Liver (tissue), 9 donors: ENCODE measurements around the gene ANO5. TPM values are rescaled to one million over a fixed set of nuclear protein-coding genes. Genes with fewer than 3 reads are reported as not detected.

Experiments
- DNase-seq: peaks from one replicate; pipeline ENCODE4 v3.0.0-alpha.2; 2017; ENCODE audit warnings: low spot score
- H3K27ac ChIP-seq, 2 donors: one replicate each; pipeline ENCODE4 v1.7.0; 2013; ENCODE audit warnings: inconsistent platforms in 2 of 2, low read length in 2 of 2, control low read depth in 1 of 2, low read depth in 1 of 2, mild to moderate bottlenecking in 1 of 2
- H3K27me3 ChIP-seq, 4 donors: one replicate each; pipeline versions ENCODE4 v1.6.1 to v1.7.0; 2013; ENCODE audit warnings: low read length in 3 of 4, inconsistent platforms in 1 of 4, mild to moderate bottlenecking in 1 of 4, moderate library complexity in 1 of 4; ENCODE audit not compliant: control insufficient read depth in 4 of 4, insufficient read depth in 4 of 4
- H3K36me3 ChIP-seq, 4 donors: one replicate each; pipeline versions ENCODE4 v1.6.1 to v1.7.0; 2013; ENCODE audit warnings: low read length in 3 of 4, mild to moderate bottlenecking in 3 of 4, low read depth in 1 of 4, moderate library complexity in 1 of 4; ENCODE audit not compliant: control insufficient read depth in 4 of 4, insufficient read depth in 3 of 4
- H3K4me1 ChIP-seq, 4 donors: one replicate each; pipeline versions ENCODE4 v1.6.1 to v1.7.0; 2013; ENCODE audit warnings: low read length in 3 of 4, mild to moderate bottlenecking in 3 of 4, moderate library complexity in 1 of 4; ENCODE audit not compliant: control insufficient read depth in 4 of 4, insufficient read depth in 4 of 4
- H3K4me3 ChIP-seq, 3 donors: one replicate each; pipeline versions ENCODE4 v1.6.1 to v1.7.0; 2013; ENCODE audit warnings: low read length in 3 of 3, control low read depth in 1 of 3, low read depth in 1 of 3, mild to moderate bottlenecking in 1 of 3
- H3K9ac ChIP-seq, 2 donors: one replicate each; pipeline ENCODE4 v1.7.0; 2013; ENCODE audit warnings: low read length in 2 of 2, mild to moderate bottlenecking in 2 of 2, moderate library complexity in 2 of 2, control low read depth in 1 of 2, low read depth in 1 of 2
- H3K9me3 ChIP-seq, 4 donors: one replicate each; pipeline versions ENCODE4 v1.6.1 to v1.7.0; 2013; ENCODE audit warnings: low read length in 3 of 4; ENCODE audit not compliant: control insufficient read depth in 4 of 4
- ATF3 ChIP-seq: IDR thresholded peaks from 2 replicates; pipeline ENCODE4 v1.6.1; 2016; ENCODE audit warnings: antibody characterized with exemption
- EGR1 ChIP-seq, 2 donors: IDR thresholded peaks; 2 replicates each; pipeline ENCODE4 v1.6.1; 2016 to 2018; ENCODE audit warnings: antibody characterized with exemption in 2 of 2, low read depth in 2 of 2
- FOXA1 ChIP-seq: IDR thresholded peaks from 2 replicates; pipeline ENCODE4 v1.6.1; 2016; ENCODE audit warnings: antibody characterized with exemption
- FOXA2 ChIP-seq: IDR thresholded peaks from 2 replicates; pipeline ENCODE4 v1.6.1; 2016; ENCODE audit warnings: antibody characterized with exemption
- GABPA ChIP-seq, 2 donors: IDR thresholded peaks in 1 of 2; conservative IDR thresholded peaks in 1 of 2; 2 replicates each; pipeline ENCODE4 v1.6.1; 2016; ENCODE audit warnings: antibody characterized with exemption in 2 of 2, mild to moderate bottlenecking in 1 of 2, moderate library complexity in 1 of 2
- HNF4A ChIP-seq, 2 donors: conservative IDR thresholded peaks; 2 replicates each; pipeline ENCODE4 v1.6.1; 2016; ENCODE audit warnings: antibody characterized with exemption in 2 of 2, mild to moderate bottlenecking in 2 of 2
- HNF4G ChIP-seq: IDR thresholded peaks from 2 replicates; pipeline ENCODE4 v1.6.1; 2016; ENCODE audit warnings: antibody characterized with exemption
- MAX ChIP-seq: IDR thresholded peaks from 2 replicates; pipeline ENCODE4 v1.6.1; 2016; ENCODE audit warnings: antibody characterized with exemption
- NR2F2 ChIP-seq: IDR thresholded peaks from 2 replicates; pipeline ENCODE4 v1.6.1; 2016; ENCODE audit warnings: antibody characterized with exemption
- RAD21 ChIP-seq, 2 donors: IDR thresholded peaks; 2 replicates each; pipeline ENCODE4 v1.6.1; 2016; ENCODE audit warnings: antibody characterized with exemption in 2 of 2, mild to moderate bottlenecking in 2 of 2
- REST ChIP-seq: IDR thresholded peaks from 2 replicates; pipeline ENCODE4 v1.6.1; 2016; ENCODE audit warnings: antibody characterized with exemption, mild to moderate bottlenecking
- RXRA ChIP-seq, 2 donors: IDR thresholded peaks; 2 replicates each; pipeline ENCODE4 v1.6.1; 2017 to 2018; ENCODE audit warnings: antibody characterized with exemption in 2 of 2, mild to moderate bottlenecking in 1 of 2
- SP1 ChIP-seq: IDR thresholded peaks from 2 replicates; pipeline ENCODE4 v1.6.1; 2018; ENCODE audit warnings: antibody characterized with exemption, mild to moderate bottlenecking
- TAF1 ChIP-seq: conservative IDR thresholded peaks from 2 replicates; pipeline ENCODE4 v1.6.1; 2016; ENCODE audit warnings: antibody characterized with exemption, mild to moderate bottlenecking
- YY1 ChIP-seq: IDR thresholded peaks from 2 replicates; pipeline ENCODE4 v1.6.1; 2016; ENCODE audit warnings: antibody characterized with exemption, mild to moderate bottlenecking
- ZBTB33 ChIP-seq: IDR thresholded peaks from 2 replicates; pipeline ENCODE4 v1.6.1; 2016; ENCODE audit warnings: antibody characterized with exemption
- WGBS: extraction: QIAGEN DNeasy Blood & Tissue Kit; methylation state at CpG from one replicate; pipeline ENCODE4 v1.1.7; 2013; 5-methylcytosine and 5-hydroxymethylcytosine counted together
- polyA plus RNA-seq, 2 donors: library from polyadenylated mRNA; stranded (reverse) in 1 of 2; unstranded in 1 of 2; fragments of 200-250 nt in 1 of 2; fragments of >200 nt in 1 of 2; fragmentation: Nextera tagmentation in 1 of 2; extraction: Ambion mirVana in 1 of 2; gene quantifications; one replicate each; pipeline versions ENCODE4 v1.2.1 to v1.2.3, GENCODE V29; 2013 to 2015
- total RNA-seq, 2 donors: library from RNA; depleted of rRNA; stranded (reverse); fragments of >200 nt; gene quantifications; one replicate each; pipeline ENCODE4 v1.2.3, GENCODE V29; 2014
- TF ChIP-seq, protein P1 (sequence below): fragments of 150-350 bp; IDR thresholded peaks from 2 replicates; pipeline ENCODE4 v1.5.1; 2017; ENCODE audit warnings: improper control_type of control experiment, low read depth, low read length; ENCODE audit not compliant: missing input control
- donor health status: healthy.
- donor health status: healthy.
- donor health status: healthy.
- donor health status: healthy.
- donor health status: healthy.

Gene ANO5
- total and polyA plus RNA-seq, 4 donors: 1.0 to 4.5 (median 1.2) TPM

DNA sequence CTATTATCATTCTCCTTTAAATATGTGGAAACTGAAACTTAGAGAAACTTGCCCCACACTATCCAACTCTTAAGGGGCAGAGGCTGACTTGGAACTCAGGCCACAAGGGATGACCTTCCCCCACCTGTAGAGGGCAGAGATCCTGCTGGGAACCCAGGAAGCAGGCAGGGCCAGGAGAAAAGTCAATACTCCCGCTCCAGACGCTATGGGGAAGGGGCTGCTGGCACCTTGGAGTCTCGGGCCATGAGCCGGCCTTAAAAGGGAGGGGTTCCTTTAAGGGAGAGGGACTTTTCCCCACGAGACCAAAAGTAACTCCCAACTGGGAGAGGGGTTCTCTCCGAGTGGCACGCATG is 620 bp upstream of the ANO5 start:
- Histone ChIP-seq H3K9ac (peak overlapping the region; percentile 39 to 49), H3K27ac (peak overlapping the region in 1 of 2 donors; percentile 46), H3K4me3 (peak overlapping the region; percentile 62 to 82 (median 75)), H3K4me1 (peaks cover 0 to 23% (median 10%) of the 10 kb centered on the region in 4 donors), H3K27me3 (no peaks in the 10 kb centered on the region), H3K9me3 (no peaks in the 10 kb centered on the region), H3K36me3 (no peaks in the 10 kb centered on the region)
- WGBS: under 1% methylated on average over 7 of the region's 7 CpGs
- TF ChIP-seq HNF4G (no peak), REST (no peak), HNF4A (conservative IDR thresholded peaks at IDR 0.05) (peak; percentile 20 to 37), RAD21 (IDR thresholded peaks at IDR 0.05) (no peak), NR2F2 (no peak)
- TF ChIP-seq, protein P1, sequence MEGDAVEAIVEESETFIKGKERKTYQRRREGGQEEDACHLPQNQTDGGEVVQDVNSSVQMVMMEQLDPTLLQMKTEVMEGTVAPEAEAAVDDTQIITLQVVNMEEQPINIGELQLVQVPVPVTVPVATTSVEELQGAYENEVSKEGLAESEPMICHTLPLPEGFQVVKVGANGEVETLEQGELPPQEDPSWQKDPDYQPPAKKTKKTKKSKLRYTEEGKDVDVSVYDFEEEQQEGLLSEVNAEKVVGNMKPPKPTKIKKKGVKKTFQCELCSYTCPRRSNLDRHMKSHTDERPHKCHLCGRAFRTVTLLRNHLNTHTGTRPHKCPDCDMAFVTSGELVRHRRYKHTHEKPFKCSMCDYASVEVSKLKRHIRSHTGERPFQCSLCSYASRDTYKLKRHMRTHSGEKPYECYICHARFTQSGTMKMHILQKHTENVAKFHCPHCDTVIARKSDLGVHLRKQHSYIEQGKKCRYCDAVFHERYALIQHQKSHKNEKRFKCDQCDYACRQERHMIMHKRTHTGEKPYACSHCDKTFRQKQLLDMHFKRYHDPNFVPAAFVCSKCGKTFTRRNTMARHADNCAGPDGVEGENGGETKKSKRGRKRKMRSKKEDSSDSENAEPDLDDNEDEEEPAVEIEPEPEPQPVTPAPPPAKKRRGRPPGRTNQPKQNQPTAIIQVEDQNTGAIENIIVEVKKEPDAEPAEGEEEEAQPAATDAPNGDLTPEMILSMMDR: peak; percentile 26
- DNase-seq: peak; percentile 32

DNA sequence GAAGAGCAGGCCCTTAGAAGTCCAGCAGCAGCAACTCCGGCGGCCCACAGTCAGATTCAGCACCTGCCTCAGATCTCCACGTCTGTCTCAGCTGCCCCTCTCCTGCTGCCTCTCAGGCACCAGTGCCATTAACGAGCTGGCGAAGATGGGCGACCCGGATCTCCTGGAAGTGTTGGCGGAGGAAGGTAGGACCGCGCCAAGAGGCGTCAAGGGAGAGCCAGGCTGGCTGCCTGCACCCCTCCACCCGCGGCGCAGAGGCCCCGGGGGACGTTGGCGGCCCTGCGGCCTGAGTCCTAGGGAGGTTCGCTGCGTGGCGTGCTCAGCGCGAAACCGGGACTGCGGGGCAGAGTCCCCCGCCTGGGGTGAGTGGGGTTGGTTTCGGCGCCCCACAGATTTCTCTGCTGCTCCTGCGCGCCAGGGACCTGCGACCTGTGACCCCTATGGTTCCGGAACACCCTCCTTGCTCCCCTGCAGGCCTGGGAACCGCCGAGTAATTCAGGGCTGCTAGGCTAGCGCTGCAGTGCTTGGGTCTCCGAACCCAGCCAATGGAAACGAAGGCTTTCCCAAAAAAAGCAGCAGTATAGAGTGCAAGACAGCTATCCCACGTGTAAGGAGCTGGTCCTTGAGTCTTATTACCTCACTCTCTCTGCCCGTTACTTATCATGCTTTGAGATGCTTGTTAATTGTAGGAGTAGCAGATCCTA is 615 bp downstream of the ANO5 start:
- H3K9me3 ChIP-seq: no peaks in the 10 kb centered on the region
- DNase-seq: peak; percentile 32
- peak overlapping the region; percentile 39 to 45 for H3K9ac ChIP-seq
- 3% methylated on average over 39 of the region's 39 CpGs for WGBS
- H3K27me3 ChIP-seq: no peaks in the 10 kb centered on the region
- peak overlapping the region; percentile 60 to 75 (median 62) for H3K4me3 ChIP-seq
- H3K4me1 ChIP-seq: peaks cover 0 to 23% (median 10%) of the 10 kb centered on the region in 4 donors
- H3K27ac ChIP-seq: peak overlapping the region; percentile 23 to 26
- no peak for TF ChIP-seq HNF4G
- no peak for TF ChIP-seq ATF3
- TF ChIP-seq, protein P1: no peak
- TF ChIP-seq FOXA2: no peak
- TF ChIP-seq TAF1: no peak
- TF ChIP-seq ZBTB33: no peak
- no peak for TF ChIP-seq GABPA (IDR thresholded peaks at IDR 0.05 in 1 of 2, conservative IDR thresholded peaks at IDR 0.05 in 1 of 2)
- TF ChIP-seq FOXA1: no peak
- no peak for TF ChIP-seq REST
- TF ChIP-seq RXRA (IDR thresholded peaks at IDR 0.05): no peak
- no peak for TF ChIP-seq HNF4A (conservative IDR thresholded peaks at IDR 0.05)
- TF ChIP-seq YY1: no peak
- no peak for TF ChIP-seq MAX
- no peak for TF ChIP-seq EGR1 (IDR thresholded peaks at IDR 0.05; ENCODE audit: low read depth in 2 of 2)
- no peak for TF ChIP-seq RAD21 (IDR thresholded peaks at IDR 0.05)
- TF ChIP-seq SP1: no peak
- no peaks in the 10 kb centered on the region for H3K36me3 ChIP-seq
